Superior temporal gyrus (tissue), 1 donor: ENCODE measurements around the gene MAN1B1.
"Not testable (repeated sequence)": the region's sequence is repeated elsewhere in the genome, so short reads cannot be mapped to it uniquely, and the experiment has no call there.

Experiments
- DNase-seq: peaks from one replicate; pipeline ENCODE4 v3.0.0-alpha.2; 2016; ENCODE audit errors: extremely low spot score

MAN1B1 gene

GRCh38 chr9:137127301-137128157 lies 40.7 kb downstream of the MAN1B1 start:
- no peak for DNase-seq

GRCh38 chr9:137128158-137128861 lies 41.5 kb downstream of the MAN1B1 start:
- no peak for DNase-seq

- no peak for DNase-seq
These were observed 42.2 kb downstream of the MAN1B1 start for GRCh38 chr9:137128862-137129455.

- peak; percentile 87 for DNase-seq
These were observed 42.8 kb downstream of the MAN1B1 start for GRCh38 chr9:137129456-137130175.

GRCh38 chr9:137130176-137130755 lies 43.5 kb downstream of the MAN1B1 start:
- no peak for DNase-seq

- no peak for DNase-seq
These were observed 47.4 kb downstream of the MAN1B1 start for GRCh38 chr9:137134191-137134590.

GRCh38 chr9:137135154-137135553 lies 48.4 kb downstream of the MAN1B1 start:
- not testable (repeated sequence) for DNase-seq

- no peak for DNase-seq
These were observed 49.6 kb downstream of the MAN1B1 start for GRCh38 chr9:137136261-137136880.

- DNase-seq, result no peak
These were observed 50.3 kb downstream of the MAN1B1 start for GRCh38 chr9:137136881-137137607.

- peak; percentile 67 for DNase-seq
These were observed 51.4 kb downstream of the MAN1B1 start for GRCh38 chr9:137138058-137138721.

GRCh38 chr9:137138722-137139467 lies 52.1 kb downstream of the MAN1B1 start, which contains the start of gene GRIN1:
Gene GRIN1, plus strand, starts transcription at chr9:137139154. Its CDS starts 333 bp downstream, at chr9:137139487.
- peak; percentile 35 for DNase-seq

- DNase-seq, result no peak
These were observed 52.8 kb downstream of the MAN1B1 start for GRCh38 chr9:137139468-137140150.

GRCh38 chr9:137140151-137141012 lies 53.6 kb downstream of the MAN1B1 start:
- peak; percentile 63 for DNase-seq

- no peak for DNase-seq
These were observed 54.4 kb downstream of the MAN1B1 start for GRCh38 chr9:137141050-137141810.

- DNase-seq, result no peak
These were observed 55.5 kb downstream of the MAN1B1 start for GRCh38 chr9:137141976-137142936.
